Naive B cell (primary cell): ENCODE results near the gene C11orf21. TPM values are rescaled to one million over a fixed set of nuclear protein-coding genes. Genes with fewer than 3 reads are reported as not detected.

Experiments
- ATAC-seq, 2 donors: fragments of 150-1000 bp; cut with Tn5 transposase; 2 replicates each; pipeline ENCODE4 v1.10.0; 2021; ENCODE audit warnings: low read depth in 2 of 2, mild to moderate bottlenecking in 2 of 2, moderate library complexity in 2 of 2
- DNase-seq: peaks from one replicate; pipeline ENCODE4 v3.0.0; 2022
- H3K27ac Mint-ChIP-seq, 6 donors: one replicate each; pipeline ENCODE4 v1.8.0; 2020 to 2022; ENCODE audit warnings: mild to moderate bottlenecking in 6 of 6, mixed read lengths in 6 of 6, moderate library complexity in 5 of 6, inconsistent platforms in 2 of 6
- H3K27me3 Mint-ChIP-seq, 3 donors: one replicate each; pipeline ENCODE4 v1.8.0; 2021 to 2022; ENCODE audit warnings: mixed read lengths in 3 of 3, mild to moderate bottlenecking in 1 of 3
- H3K36me3 Mint-ChIP-seq, 2 donors: one replicate each; pipeline ENCODE4 v1.8.0; 2020 to 2022; ENCODE audit warnings: mixed read lengths in 2 of 2, inconsistent platforms in 1 of 2, mild to moderate bottlenecking in 1 of 2
- H3K4me1 Mint-ChIP-seq, 3 donors: one replicate each; pipeline ENCODE4 v1.8.0; 2020 to 2022; ENCODE audit warnings: mixed read lengths in 3 of 3, inconsistent platforms in 1 of 3, mild to moderate bottlenecking in 1 of 3, moderate library complexity in 1 of 3
- H3K4me3 Mint-ChIP-seq, 8 donors: one replicate each; pipeline ENCODE4 v1.8.0; 2020 to 2022; ENCODE audit warnings: mild to moderate bottlenecking in 8 of 8, mixed read lengths in 8 of 8, moderate library complexity in 8 of 8, inconsistent platforms in 2 of 8
- H3K9me3 Mint-ChIP-seq, 7 donors: one replicate each; pipeline ENCODE4 v1.8.0; 2020 to 2022; ENCODE audit warnings: mixed read lengths in 7 of 7, mild to moderate bottlenecking in 5 of 7, inconsistent platforms in 2 of 7, moderate library complexity in 1 of 7
- polyA plus RNA-seq, 6 donors: library from polyadenylated mRNA; unstranded; fragments of 300-500 nt; fragmentation: Illumina TruSeq; gene quantifications; one replicate each; pipeline ENCODE4 v1.2.3, GENCODE V29; 2021; ENCODE audit warnings: low read depth in 6 of 6

The C11orf21 gene
- polyA plus RNA-seq, 6 donors from 2014 or later, result 8.3 to 15.4 (median 10.2) TPM

DNA sequence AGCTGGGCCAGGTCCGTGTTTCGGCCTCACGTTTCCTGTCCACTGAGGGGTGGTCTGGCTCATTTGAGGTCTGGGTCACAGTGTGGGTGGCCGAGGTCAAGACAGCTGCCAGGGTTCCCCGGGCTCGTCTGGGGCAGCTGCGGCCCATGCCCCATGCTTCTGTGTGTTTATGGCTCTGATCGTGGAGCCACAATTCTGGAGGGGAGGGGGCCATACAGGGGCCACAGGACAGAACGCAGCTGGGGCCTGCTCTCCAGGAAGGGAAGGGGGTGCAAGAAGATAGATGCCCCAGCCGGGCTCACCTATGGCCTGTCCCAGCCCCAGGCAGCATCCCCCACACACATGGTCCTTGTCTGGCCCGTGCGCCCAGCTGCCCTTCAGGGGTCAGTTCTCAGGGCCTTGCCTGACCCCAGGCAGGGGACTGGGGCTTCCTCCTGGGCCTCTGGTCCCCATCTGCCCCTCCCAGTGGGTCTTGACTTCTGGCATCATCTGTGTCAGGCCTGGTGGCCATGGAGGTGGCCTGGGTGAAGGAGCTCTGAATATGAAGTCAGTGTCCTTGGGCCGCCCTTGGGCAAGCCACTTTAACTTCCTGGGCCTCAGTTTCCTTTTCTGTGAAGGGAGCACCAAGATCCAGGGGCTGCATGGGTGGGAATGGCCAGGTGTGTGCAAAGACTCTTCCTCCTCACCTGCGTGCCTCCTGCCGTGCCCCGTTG, 8.5 kb upstream of the C11orf21 start:
- ATAC-seq (no peak), DNase-seq (no peak)
- Mint-ChIP-seq H3K27me3 (no peaks in the 10 kb centered on the region), H3K36me3 (no peaks in the 10 kb centered on the region), H3K27ac (peak overlapping the region in 2 of 6 donors; percentile 21 to 62), H3K4me3 (no peak overlapping the region), H3K4me1 (peaks cover 8 to 19% (median 10%) of the 10 kb centered on the region in 3 donors), H3K9me3 (no peaks in the 10 kb centered on the region)

DNA sequence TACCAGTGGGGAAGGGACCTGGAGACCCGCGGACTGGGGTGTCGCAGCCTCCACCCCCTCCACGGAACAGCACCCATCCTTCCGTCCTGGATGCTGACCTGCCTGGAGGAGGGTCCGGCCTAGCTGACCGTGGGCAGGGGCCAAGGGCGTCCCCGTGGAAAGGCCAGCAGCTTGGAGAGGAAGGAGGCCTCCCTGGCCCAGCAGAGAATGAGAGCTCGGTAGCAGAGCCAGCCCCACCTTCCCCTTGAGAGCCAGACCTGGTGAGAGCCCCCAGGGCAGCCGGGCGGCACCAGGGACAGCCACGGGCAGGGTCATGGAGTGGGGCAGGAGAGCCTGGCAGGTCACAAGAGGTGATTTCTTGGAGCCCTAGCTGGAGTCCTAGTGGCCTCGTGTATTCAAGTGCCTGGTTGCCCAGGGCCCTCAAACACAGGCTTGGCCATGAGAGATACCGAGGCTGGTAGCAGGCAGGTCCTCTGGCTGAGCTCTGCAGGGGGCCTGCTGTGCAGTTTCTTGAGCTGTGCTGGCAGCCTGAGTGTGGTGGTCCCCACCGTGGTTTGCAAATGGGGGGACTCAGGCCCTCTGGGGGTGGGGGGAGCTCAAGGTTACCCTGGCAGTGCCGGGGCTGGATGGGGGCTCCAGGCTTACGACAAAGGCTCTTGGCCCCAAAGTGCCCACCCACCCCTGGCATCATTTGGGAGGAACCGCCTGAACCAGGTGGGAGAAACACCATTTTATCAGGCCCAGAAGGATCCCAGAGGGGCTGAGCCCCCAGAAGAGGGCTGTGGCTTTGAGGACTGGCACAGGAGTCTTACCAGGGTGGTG, 7.7 kb upstream of the C11orf21 start:
- peaks cover 8 to 26% (median 10%) of the 10 kb centered on the region in 3 donors for H3K4me1 Mint-ChIP-seq
- no peaks in the 10 kb centered on the region for H3K27me3 Mint-ChIP-seq
- no peaks in the 10 kb centered on the region for H3K9me3 Mint-ChIP-seq
- no peak for ATAC-seq
- no peak overlapping the region for H3K27ac Mint-ChIP-seq
- H3K36me3 Mint-ChIP-seq, result no peaks in the 10 kb centered on the region
- no peak for DNase-seq
- H3K4me3 Mint-ChIP-seq, result no peak overlapping the region

DNA sequence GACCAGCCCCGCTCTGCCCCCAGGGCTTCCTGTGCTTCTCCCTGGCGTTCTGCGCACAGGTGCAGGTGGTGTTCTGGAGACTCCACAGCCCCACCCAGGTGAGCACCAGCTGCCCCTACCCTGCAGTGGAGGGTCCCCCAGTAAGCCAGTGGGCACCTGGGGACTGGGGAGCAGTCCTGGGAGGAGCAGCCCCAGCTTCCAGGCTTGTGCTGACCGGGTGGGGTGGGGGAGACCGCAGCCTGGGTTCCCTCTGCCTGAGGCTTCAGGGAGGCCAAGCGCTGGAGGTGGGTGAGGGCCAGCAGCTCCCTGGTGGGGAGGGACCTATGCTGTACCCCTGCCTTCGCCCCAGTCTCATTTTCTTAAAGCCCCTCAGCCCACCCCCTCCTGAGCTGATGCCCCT, 7.0 kb upstream of the C11orf21 start:
- no peaks in the 10 kb centered on the region for H3K9me3 Mint-ChIP-seq
- no peak overlapping the region for H3K4me3 Mint-ChIP-seq
- H3K4me1 Mint-ChIP-seq, result peaks cover 8 to 30% (median 10%) of the 10 kb centered on the region in 3 donors
- H3K27me3 Mint-ChIP-seq, result no peaks in the 10 kb centered on the region
- no peaks in the 10 kb centered on the region for H3K36me3 Mint-ChIP-seq
- ATAC-seq, result no peak
- H3K27ac Mint-ChIP-seq, result no peak overlapping the region
- no peak for DNase-seq

DNA sequence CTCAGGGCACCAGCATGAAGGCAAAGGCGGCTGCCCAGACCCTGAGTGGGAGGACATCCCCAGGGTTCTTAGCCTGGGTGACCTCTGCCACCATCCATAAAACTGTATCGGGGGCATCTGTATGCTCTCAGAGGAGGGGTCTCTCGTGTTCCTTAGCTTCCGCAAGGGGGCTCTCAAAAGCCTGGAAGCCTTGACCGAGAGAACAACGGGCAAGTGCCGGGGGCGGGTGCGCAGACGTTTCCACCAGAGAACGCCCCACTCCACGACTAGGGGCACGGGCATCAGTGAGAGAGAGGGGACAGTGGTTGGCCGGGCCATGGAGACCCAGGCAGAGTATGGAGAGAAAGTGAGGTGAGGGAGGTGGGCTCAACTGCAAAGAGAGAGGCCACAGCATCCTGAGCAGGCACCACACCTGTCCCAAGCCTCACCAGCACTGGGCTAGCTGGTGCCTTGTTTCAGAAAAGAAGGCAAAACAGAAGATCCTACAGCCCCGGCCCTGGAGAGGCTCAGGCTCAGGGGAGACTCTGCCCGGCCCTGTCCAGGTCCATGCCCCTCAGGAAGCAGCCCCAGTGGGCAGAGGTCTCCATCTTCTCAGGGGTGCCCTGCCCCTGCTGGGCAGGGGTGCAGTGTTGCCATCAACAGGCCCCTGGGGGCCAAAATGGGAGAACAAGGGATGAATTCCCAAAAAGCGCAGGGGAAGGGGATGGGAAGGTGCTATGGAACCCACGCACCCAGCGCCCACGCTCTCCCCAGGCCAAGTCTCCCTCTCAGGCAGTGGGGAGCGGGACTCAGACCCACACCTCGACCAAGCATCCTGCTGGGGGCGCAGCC, 6.0 kb upstream of the C11orf21 start:
- Mint-ChIP-seq H3K36me3 (no peaks in the 10 kb centered on the region), H3K4me1 (peaks cover 10 to 32% (median 12%) of the 10 kb centered on the region in 3 donors), H3K27me3 (no peaks in the 10 kb centered on the region), H3K9me3 (no peaks in the 10 kb centered on the region), H3K27ac (peak overlapping the region in 1 of 6 donors; percentile 63), H3K4me3 (no peak overlapping the region)
- DNase-seq (no peak), ATAC-seq (no peak)

DNA sequence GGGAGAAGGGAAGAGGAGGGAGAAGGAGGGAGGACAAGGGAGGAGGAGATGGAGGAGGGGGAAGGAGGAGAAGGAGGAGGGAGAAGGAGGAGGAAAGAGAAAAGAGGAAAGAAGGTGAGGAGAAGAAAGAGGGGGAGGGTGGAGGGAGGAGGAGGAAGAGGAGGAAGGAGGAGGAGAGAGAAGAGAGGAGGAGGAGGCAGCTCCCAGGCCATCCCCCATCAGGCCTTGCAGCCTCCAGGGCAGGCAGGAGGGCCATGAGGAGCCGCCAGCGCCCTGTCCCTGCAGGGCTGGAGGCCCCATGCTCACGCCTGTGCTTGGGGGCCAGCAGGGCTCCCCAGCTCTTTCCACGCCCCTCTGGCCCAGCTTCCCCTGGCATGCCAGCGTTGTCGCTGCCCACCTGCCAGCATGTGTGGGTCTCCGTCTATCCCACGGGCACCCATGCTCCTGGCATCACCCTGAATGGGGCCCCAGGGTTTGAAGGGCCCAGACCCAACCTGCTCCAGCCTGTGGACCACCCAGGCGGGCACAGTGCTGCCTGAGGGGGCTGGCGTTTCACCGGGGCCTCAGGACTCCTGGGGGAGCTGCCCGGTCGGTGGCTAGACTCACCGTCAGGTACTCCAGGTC, 5.3 kb upstream of the C11orf21 start:
- Mint-ChIP-seq H3K27ac (peak overlapping the region in 1 of 6 donors; percentile 63), H3K4me1 (peaks cover 15 to 40% (median 17%) of the 10 kb centered on the region in 3 donors), H3K4me3 (no peak overlapping the region), H3K9me3 (no peaks in the 10 kb centered on the region), H3K27me3 (no peaks in the 10 kb centered on the region), H3K36me3 (no peaks in the 10 kb centered on the region)
- DNase-seq (no peak), ATAC-seq (no peak)

DNA sequence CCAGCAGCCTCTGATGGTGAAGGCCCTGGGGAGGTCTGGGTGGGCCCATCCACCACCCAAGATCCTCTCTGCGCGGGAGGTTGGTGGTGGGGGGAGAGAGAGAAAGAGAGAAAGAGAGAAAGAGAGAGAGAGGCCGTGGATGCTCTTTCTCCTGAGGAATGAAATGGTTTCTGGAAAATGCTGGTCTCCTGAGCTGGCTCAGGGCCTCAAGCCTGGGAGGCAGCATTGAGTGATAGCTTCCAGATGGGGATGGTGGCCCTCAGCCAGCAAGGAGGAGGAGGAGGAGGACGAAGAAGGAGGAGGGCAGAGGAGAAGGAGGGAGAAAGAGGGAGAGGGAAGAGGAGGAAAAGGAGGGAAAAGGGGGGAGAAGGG, 4.7 kb upstream of the C11orf21 start:
- Mint-ChIP-seq H3K4me1 (peaks cover 20 to 41% (median 23%) of the 10 kb centered on the region in 3 donors), H3K9me3 (no peaks in the 10 kb centered on the region), H3K4me3 (peak overlapping the region in 4 of 8 donors; percentile 28 to 56 (median 46)), H3K27me3 (no peaks in the 10 kb centered on the region), H3K36me3 (no peaks in the 10 kb centered on the region), H3K27ac (peak overlapping the region in 3 of 6 donors; percentile 53 to 86 (median 77))
- DNase-seq (no peak), ATAC-seq (no peak)

DNA sequence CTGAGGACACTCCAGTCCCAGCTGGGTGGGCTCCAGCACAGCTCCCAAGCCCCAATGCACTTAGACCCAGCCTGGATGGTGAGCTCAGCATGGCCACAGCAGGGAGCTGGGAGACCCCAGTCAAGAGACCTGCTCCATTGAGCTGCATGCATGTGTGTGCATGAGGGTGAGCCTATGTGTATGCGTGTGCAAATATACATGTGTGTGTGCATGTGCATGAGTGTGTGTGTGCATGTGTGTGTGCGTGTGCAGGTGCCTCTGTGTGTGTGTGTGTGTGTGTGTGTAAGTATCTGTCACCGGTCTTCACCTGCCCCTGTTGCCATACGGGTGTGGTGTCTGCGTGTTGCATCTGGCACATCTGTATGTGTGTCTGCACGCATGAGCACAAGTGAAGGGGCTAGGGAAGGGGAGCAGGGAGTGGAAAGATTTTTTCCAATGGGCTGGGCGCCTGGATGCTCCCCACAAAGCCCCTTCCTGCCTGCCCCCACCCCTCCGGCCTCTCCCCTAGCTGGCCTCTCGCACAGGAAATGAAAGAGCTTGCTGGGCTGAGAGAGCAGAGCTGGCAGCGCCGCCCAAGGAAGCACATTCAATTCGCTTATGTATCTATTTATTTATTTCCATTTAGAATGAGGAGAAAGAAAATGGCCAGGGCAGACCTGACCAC, 4.2 kb upstream of the C11orf21 start:
- H3K27ac Mint-ChIP-seq, result peak overlapping the region in 4 of 6 donors; percentile 44 to 86 (median 65)
- ATAC-seq, result peak in 1 of 2 donors; percentile 3
- no peaks in the 10 kb centered on the region for H3K27me3 Mint-ChIP-seq
- H3K4me1 Mint-ChIP-seq, result peaks cover 20 to 43% (median 25%) of the 10 kb centered on the region in 3 donors
- no peaks in the 10 kb centered on the region for H3K36me3 Mint-ChIP-seq
- DNase-seq, result no peak
- H3K4me3 Mint-ChIP-seq, result peak overlapping the region in 5 of 8 donors; percentile 28 to 85 (median 56)
- no peaks in the 10 kb centered on the region for H3K9me3 Mint-ChIP-seq

DNA sequence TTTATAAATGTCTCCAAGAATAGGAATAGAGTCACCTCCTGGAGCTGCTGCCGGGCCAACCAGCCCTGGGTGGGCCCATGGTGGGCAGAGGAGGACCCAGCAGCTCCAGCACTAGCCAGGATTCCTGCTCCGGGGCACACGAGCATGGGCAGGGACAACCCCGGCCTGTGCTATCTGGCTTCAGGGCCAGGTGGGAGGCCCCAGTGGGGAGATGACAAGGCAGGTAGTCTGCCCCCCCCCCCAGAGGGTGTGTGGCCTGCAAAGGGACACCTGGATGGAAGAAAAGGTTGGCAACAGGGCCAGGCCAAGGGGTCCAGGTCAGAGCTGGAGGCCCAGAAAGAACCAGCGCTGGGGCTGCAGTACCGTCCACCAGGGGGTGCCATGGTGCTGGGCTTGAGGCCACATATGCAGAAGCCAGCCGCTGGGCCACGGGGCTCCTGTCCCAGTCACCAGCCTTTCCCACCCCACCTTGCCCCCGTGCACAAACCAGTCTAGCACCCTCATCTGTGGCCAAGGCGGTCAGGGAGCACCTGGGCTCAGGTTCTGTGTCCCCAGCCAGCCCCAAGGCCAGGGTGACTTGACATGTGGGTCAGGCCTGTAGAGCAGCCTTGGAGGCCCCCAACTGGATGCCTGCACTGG, 3.5 kb upstream of the C11orf21 start:
- H3K27ac Mint-ChIP-seq, result peak overlapping the region in 2 of 6 donors; percentile 34 to 90
- H3K27me3 Mint-ChIP-seq, result no peaks in the 10 kb centered on the region
- peaks cover 25 to 49% (median 30%) of the 10 kb centered on the region in 3 donors for H3K4me1 Mint-ChIP-seq
- DNase-seq (peak; percentile 78), ATAC-seq (peak; percentile 50 to 68)
- no peaks in the 10 kb centered on the region for H3K9me3 Mint-ChIP-seq
- no peaks in the 10 kb centered on the region for H3K36me3 Mint-ChIP-seq
- peak overlapping the region in 2 of 8 donors; percentile 39 to 85 for H3K4me3 Mint-ChIP-seq

DNA sequence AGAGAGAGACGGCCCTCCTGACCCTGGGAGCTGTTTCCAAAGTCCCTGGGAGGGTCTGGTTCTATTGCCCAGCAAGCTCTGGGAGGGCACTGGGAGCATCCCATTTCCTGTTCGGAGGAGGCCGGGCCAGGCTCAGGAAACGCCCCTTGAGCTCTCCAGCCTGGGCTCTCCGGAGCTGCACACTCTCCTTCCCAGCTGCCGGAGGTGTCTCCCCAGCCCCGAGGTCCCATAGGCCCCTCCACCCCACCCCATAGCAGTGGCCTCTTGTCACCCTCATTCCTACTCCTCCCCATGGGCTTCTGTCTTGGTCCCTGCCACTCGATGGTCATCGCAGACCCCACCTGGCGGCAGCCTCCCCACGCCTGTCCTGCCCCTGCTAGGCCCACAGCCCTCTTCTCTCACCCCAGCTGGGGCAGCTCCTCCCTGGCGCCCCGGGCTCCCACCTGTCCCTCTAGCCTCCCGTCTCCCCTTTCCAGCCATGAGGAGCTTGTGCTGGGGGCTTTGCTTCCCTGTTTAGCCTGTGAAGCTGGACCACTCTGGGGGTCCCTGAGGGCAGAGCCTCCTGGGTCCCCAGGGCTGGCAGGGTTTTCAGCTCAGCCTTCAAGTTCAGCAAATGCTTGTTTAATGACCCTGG, 2.9 kb upstream of the C11orf21 start:
- Mint-ChIP-seq H3K36me3 (no peaks in the 10 kb centered on the region), H3K27ac (peak overlapping the region in 3 of 6 donors; percentile 10 to 90 (median 34)), H3K9me3 (no peaks in the 10 kb centered on the region), H3K4me1 (peaks cover 28 to 53% (median 32%) of the 10 kb centered on the region in 3 donors), H3K4me3 (peak overlapping the region in 2 of 8 donors; percentile 24 to 85), H3K27me3 (no peaks in the 10 kb centered on the region)
- ATAC-seq, result no peak
- DNase-seq, result no peak

DNA sequence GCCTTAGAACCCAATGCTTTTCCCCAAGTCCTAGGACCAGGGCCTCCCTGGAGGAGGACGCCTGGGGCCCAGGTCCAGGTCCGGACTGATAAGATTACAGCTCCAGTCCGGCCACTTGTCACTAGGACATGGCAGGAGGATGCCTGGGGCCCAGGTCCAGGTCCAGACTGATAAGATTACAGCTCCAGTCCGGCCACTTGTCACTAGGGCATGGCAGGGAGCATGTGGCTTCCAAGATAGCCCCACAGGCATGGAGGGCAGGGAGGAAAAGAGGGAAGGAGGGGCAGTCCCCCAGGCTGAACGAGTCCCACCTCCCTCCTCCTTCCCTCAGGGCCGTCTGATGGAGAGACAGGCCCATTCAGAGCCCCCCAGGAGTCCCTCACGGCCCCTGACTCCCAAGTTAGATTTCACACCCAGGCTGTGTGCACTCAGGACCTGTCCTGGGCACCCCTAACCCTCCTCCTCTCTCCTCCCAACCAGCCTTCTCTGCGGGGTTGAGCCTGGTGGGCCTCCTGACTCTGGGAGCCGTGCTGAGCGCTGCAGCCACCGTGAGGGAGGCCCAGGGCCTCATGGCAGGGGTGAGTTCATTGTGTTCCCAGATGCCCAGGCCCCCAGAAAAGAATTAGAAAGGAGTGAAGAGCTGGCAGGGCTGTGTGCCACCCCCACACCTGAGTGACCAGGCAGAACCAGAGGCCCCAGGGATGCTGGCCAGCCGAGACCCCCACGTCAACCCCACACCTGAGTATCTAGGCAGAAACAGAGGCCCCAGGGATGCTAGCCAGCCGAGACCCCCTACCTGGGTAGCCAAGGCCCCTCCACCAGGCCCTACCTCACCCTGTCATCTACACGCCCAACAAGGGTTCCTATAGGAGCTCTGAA, 2.1 kb upstream of the C11orf21 start:
- Mint-ChIP-seq H3K4me1 (peaks cover 32 to 58% (median 38%) of the 10 kb centered on the region in 3 donors), H3K36me3 (no peaks in the 10 kb centered on the region), H3K27me3 (no peaks in the 10 kb centered on the region), H3K4me3 (peak overlapping the region; percentile 1 to 97 (median 90)), H3K9me3 (no peaks in the 10 kb centered on the region), H3K27ac (peak overlapping the region in 2 of 6 donors; percentile 41 to 76)
- ATAC-seq, result no peak
- DNase-seq, result no peak
